Activated gamma-delta T cell (primary cell): Measurements from ENCODE around the gene MED4.
A peak's percentile ranks its signal among the peaks of the same experiment; 100 is the strongest.

Experiments
- DNase-seq: peaks from one replicate; lab custom pipeline; 2025; lab: John Stamatoyannopoulos, UW
- total RNA-seq, 2 donors: gene quantifications; one replicate each; lab custom pipeline; 2026; lab: John Stamatoyannopoulos, UW

Gene MED4
- total RNA-seq, result 45.8 to 51.1 reads per million in 2 donors

GRCh38 chr13:48094781-48095502, at the start of gene MED4:
Gene MED4 (minus strand): TSS chr13:48095104. CDS start chr13:48095078, 26 bp downstream.
- DNase-seq, result peak; percentile 94

GRCh38 chr13:48144413-48145035, 49.6 kb upstream of the MED4 start:
- no peak for DNase-seq

GRCh38 chr13:48142436-48142835, 47.5 kb upstream of the MED4 start:
- DNase-seq, result no peak

- DNase-seq, result no peak
These were observed 43.4 kb upstream of the MED4 start for GRCh38 chr13:48138270-48138669.

GRCh38 chr13:48132961-48133360, 38.1 kb upstream of the MED4 start:
- DNase-seq, result no peak

- no peak for DNase-seq
These were observed 36.6 kb upstream of the MED4 start for GRCh38 chr13:48131533-48131932.

- no peak for DNase-seq
These were observed 32.3 kb upstream of the MED4 start for GRCh38 chr13:48126944-48127830.

- DNase-seq, result no peak
These were observed 30.9 kb upstream of the MED4 start for GRCh38 chr13:48125794-48126228.

- no peak for DNase-seq
These were observed 28.9 kb upstream of the MED4 start for GRCh38 chr13:48123812-48124211.

- DNase-seq, result no peak
These were observed 26.8 kb upstream of the MED4 start for GRCh38 chr13:48121733-48122132.

- no peak for DNase-seq
These were observed 25.3 kb upstream of the MED4 start for GRCh38 chr13:48120241-48120640.

- no peak for DNase-seq
These were observed 23.1 kb upstream of the MED4 start for GRCh38 chr13:48118030-48118429.

GRCh38 chr13:48116808-48117207, 21.9 kb upstream of the MED4 start:
- DNase-seq, result no peak

GRCh38 chr13:48113756-48114130, 18.8 kb upstream of the MED4 start:
- DNase-seq, result no peak

GRCh38 chr13:48112896-48113755, 18.2 kb upstream of the MED4 start:
- DNase-seq, result no peak

GRCh38 chr13:48110931-48111721, 16.2 kb upstream of the MED4 start:
- no peak for DNase-seq

- DNase-seq, result no peak
These were observed 15.4 kb upstream of the MED4 start for GRCh38 chr13:48110132-48110868.

GRCh38 chr13:48108106-48108505, 13.2 kb upstream of the MED4 start:
- no peak for DNase-seq

- no peak for DNase-seq
These were observed 2.9 kb upstream of the MED4 start for GRCh38 chr13:48097793-48098192.

- DNase-seq, result no peak
These were observed 1.8 kb upstream of the MED4 start for GRCh38 chr13:48096670-48097069.
